Suprapubic skin (tissue), 4 donors: Measurements from ENCODE around the gene S100A10. TPM values are rescaled to one million over a fixed set of nuclear protein-coding genes. Genes with fewer than 3 reads are reported as not detected.

Experiments used
- DNase-seq, 2 donors: peaks; one replicate each; pipeline ENCODE4 v3.0.0-alpha.2; 2019; ENCODE audit warnings: low spot score in 2 of 2
- H3K27ac ChIP-seq: fragments of 200-600 bp; sonication (generic); one replicate; pipeline ENCODE4 v1.5.1; 2019
- H3K27me3 ChIP-seq: fragments of 200-600 bp; sonication (generic); one replicate; pipeline ENCODE4 v1.5.1; 2019
- H3K36me3 ChIP-seq: fragments of 200-600 bp; sonication (generic); one replicate; pipeline ENCODE4 v1.5.1; 2019
- H3K4me1 ChIP-seq: fragments of 200-600 bp; sonication (generic); one replicate; pipeline ENCODE4 v1.5.1; 2019
- H3K4me3 ChIP-seq: fragments of 200-600 bp; sonication (generic); one replicate; pipeline ENCODE4 v1.5.1; 2019; ENCODE audit warnings: mild to moderate bottlenecking
- H3K9me3 ChIP-seq: fragments of 200-600 bp; sonication (generic); one replicate; pipeline ENCODE4 v1.5.1; 2019
- CTCF ChIP-seq, 2 donors: fragments of 200-600 bp in 1 of 2; fragments of 450-650 bp in 1 of 2; sonication (generic) in 1 of 2; IDR thresholded peaks; one replicate each; pipeline ENCODE4 v1.5.1; 2016 to 2019; ENCODE audit warnings: antibody characterized with exemption in 2 of 2, mild to moderate bottlenecking in 1 of 2, moderate library complexity in 1 of 2
- EP300 ChIP-seq: sonication (generic); formaldehyde crosslinking; IDR thresholded peaks from one replicate; pipeline ENCODE4 v1.6.1; 2017; ENCODE audit warnings: antibody characterized with exemption
- POLR2A ChIP-seq, 2 donors: fragments of 450-650 bp; IDR thresholded peaks; one replicate each; pipeline ENCODE4 v1.6.1; 2017; ENCODE audit warnings: antibody characterized with exemption in 2 of 2, mild to moderate bottlenecking in 2 of 2, moderate library complexity in 2 of 2
- POLR2AphosphoS5 ChIP-seq, 3 donors: sonication (generic); formaldehyde crosslinking; IDR thresholded peaks; one replicate each; pipeline ENCODE4 v1.6.1; 2017; ENCODE audit warnings: antibody characterized with exemption in 3 of 3
- WGBS: methylation state at CpG from one replicate; pipeline ENCODE4 v1.1.5; 2018; 5-methylcytosine and 5-hydroxymethylcytosine counted together
- total RNA-seq, 4 donors: library from RNA; depleted of rRNA; stranded (reverse); fragments of >200 nt; gene quantifications; one replicate each; pipeline ENCODE4 v1.1.0, GENCODE V29; 2016

Gene S100A10, protein sequence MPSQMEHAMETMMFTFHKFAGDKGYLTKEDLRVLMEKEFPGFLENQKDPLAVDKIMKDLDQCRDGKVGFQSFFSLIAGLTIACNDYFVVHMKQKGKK
- total RNA-seq = 100 to 1,000 TPM; 109 to 247 (median 171) TPM

DNA sequence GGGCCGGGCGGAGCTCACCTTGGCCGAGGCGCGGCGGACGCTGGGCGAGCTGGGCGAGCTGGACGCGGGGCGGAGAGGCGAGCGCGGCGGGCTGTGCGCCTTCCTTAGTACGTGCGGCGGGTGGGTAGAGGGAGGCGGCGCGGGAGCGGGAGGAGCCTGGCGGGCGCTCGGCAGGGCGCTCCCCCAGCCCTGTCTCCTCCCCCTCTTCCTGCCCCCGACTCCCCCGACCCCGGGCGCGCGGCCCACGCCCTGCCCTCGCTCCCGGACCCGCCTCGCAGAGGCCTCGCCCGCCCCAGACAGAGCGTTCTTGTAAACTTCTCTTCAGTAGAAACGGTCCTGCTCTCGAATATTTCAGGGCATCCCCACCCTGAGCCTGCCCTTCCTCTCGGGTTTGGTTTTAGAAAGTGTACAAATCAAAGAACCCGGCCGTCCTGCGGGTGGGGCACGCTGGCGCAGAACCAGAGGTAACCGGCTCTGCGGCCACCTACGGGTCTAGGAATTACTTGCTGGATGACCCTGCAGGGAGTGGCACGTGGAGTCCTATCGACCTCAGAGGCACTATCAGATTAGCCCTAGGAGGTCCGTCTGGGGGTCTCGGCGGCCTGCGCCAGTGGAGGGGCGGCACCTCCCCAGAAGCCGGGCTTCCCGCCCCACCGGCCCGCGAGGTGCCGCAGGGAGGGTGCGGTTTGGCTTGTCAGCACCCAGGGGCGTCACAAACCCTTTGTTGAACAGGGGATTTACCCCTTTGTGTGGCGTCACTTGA lies at the start of gene S100A10:
Gene S100A10 (minus strand): TSS at position 126 of the 763 bp plus-strand sequence. CDS start 7,629 bp downstream, outside the sequence.
- peaks cover 53% of the 10 kb centered on the region for H3K4me1 ChIP-seq
- peak; percentile 92 to 93 for DNase-seq

GRCh38 chr1:152042030-152042429 lies 48.4 kb upstream of the S100A10 start:
- 74% methylated on average over 1 of the region's 1 CpG for WGBS
- Histone ChIP-seq H3K9me3 (no peaks in the 10 kb centered on the region), H3K36me3 (no peaks in the 10 kb centered on the region), H3K4me1 (peaks cover 18% of the 10 kb centered on the region), H3K27me3 (no peaks in the 10 kb centered on the region), H3K4me3 (no peak overlapping the region), H3K27ac (no peak overlapping the region)
- no peak for DNase-seq
- TF ChIP-seq CTCF (IDR thresholded peaks at IDR 0.05) = no peak
- TF ChIP-seq POLR2AphosphoS5 (IDR thresholded peaks at IDR 0.05) = no peak
- no peak for TF ChIP-seq EP300
- TF ChIP-seq POLR2A (IDR thresholded peaks at IDR 0.05) = no peak

More for the DNA sequence above, at the start of gene S100A10:
- peak within 1 kb of the TSS; percentile 69 for H3K4me3 ChIP-seq
- WGBS = 0% methylated on average over 8 of the region's 69 CpGs
- H3K36me3 ChIP-seq = no peaks in the 10 kb centered on the region
- no peaks in the 10 kb centered on the region for H3K9me3 ChIP-seq
- H3K27me3 ChIP-seq = no peaks in the 10 kb centered on the region
- TF ChIP-seq POLR2A (IDR thresholded peaks at IDR 0.05) (peak; percentile 80 to 92), EP300 (no peak), POLR2AphosphoS5 (IDR thresholded peaks at IDR 0.05) (peak; percentile 33 to 64 (median 54)), CTCF (IDR thresholded peaks at IDR 0.05) (no peak)
- peak within 1 kb of the TSS; percentile 95 for H3K27ac ChIP-seq

DNA sequence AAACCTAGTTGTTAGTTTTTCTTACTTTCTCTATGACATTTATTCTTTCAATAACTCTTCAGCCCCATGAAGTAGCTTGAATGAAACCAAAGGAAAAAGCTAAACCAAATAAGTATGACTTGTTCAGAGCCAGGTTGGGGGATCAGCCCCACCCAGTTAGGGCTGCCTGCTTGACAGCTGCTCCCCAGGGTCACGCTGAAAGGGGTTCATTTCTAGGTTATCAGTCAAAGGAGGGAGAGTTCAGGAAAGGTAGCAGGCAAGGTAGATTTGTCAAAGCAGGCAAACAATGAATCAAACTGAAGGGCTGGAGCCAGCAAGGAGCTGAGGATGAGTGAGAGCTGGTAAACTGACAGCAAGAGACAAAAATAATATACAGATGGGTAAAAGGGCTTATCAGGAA lies 46.2 kb upstream of the S100A10 start:
- Histone ChIP-seq H3K4me1 (peaks cover 17% of the 10 kb centered on the region), H3K4me3 (no peak overlapping the region), H3K27me3 (no peaks in the 10 kb centered on the region), H3K27ac (no peak overlapping the region), H3K9me3 (no peaks in the 10 kb centered on the region), H3K36me3 (no peaks in the 10 kb centered on the region)
- no peak for TF ChIP-seq POLR2A (IDR thresholded peaks at IDR 0.05)
- no peak for TF ChIP-seq EP300
- TF ChIP-seq CTCF (IDR thresholded peaks at IDR 0.05) = no peak
- TF ChIP-seq POLR2AphosphoS5 (IDR thresholded peaks at IDR 0.05) = no peak
- DNase-seq = no peak
- WGBS = 42% methylated on average over 1 of the region's 1 CpG

DNA sequence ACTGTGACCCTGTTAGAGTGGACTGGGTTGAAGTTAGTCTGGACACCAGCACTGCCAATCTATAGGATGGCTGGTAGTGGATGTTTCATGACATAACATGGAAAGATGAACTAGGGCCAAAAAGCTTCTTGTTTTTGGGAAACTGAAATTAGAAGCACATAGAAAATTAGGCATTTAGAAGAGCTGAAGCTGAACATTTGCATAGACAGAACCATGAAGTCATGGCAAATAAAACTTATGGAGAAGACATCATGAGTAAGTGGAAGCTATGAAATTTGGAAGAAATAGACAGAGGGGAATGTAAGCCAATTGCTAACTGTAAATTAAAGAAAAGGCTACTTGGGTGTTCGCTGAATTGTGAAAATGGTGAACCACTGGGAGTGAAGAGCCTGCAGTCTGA lies 45.8 kb upstream of the S100A10 start:
- Histone ChIP-seq H3K4me3 (no peak overlapping the region), H3K27ac (no peak overlapping the region), H3K4me1 (peaks cover 22% of the 10 kb centered on the region), H3K9me3 (no peaks in the 10 kb centered on the region), H3K36me3 (no peaks in the 10 kb centered on the region), H3K27me3 (no peaks in the 10 kb centered on the region)
- 86% methylated on average over 1 of the region's 1 CpG for WGBS
- no peak for DNase-seq
- no peak for TF ChIP-seq POLR2A (IDR thresholded peaks at IDR 0.05)
- TF ChIP-seq POLR2AphosphoS5 (IDR thresholded peaks at IDR 0.05) = no peak
- no peak for TF ChIP-seq EP300
- TF ChIP-seq CTCF (IDR thresholded peaks at IDR 0.05) = no peak

DNA sequence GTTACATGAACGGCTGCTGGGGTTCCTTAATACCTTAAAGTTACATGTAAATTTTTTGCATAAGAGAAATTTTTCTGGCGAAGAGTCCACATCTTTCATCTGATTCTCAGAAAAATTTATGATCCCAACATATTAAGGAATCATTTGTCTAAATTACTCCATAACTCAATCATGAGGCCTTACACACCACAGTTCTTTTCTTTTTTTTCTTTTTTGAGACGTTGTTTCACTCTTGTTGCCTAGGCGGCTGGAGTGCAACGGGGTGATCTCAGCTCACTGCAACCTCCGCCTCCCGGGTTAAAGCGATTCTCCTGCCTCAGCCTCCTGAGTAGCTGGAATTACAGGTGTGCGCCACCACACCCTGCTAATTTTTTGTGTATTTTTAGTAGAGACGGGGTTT lies 45.2 kb upstream of the S100A10 start:
- no peaks in the 10 kb centered on the region for H3K27me3 ChIP-seq
- peaks cover 1% of the 10 kb centered on the region for H3K36me3 ChIP-seq
- H3K4me3 ChIP-seq = no peak overlapping the region
- DNase-seq = no peak
- H3K4me1 ChIP-seq = peaks cover 27% of the 10 kb centered on the region
- TF ChIP-seq POLR2A (IDR thresholded peaks at IDR 0.05) (no peak), EP300 (no peak), CTCF (IDR thresholded peaks at IDR 0.05) (no peak), POLR2AphosphoS5 (IDR thresholded peaks at IDR 0.05) (no peak)
- no peak overlapping the region for H3K27ac ChIP-seq
- WGBS = 94% methylated on average over 10 of the region's 10 CpGs
- no peaks in the 10 kb centered on the region for H3K9me3 ChIP-seq
